Activated CD8-positive, alpha-beta memory T cell treated with anti-CD3 and anti-CD28 coated beads for 4 hours (primary cell): ENCODE measurements around the gene FIGN.

Experiments used
- DNase-seq, 2 donors: peaks; one replicate each; pipeline ENCODE4 v3.0.0-alpha.2; 2020; ENCODE audit warnings: low read depth in 2 of 2

Gene FIGN

GRCh38 chr2:163735685-163736432 is at the start of gene FIGN:
TSS of gene FIGN (minus strand) at chr2:163736008. CDS start at chr2:163734927, 1,081 bp downstream.
- DNase-seq = no peak

- no peak for DNase-seq
Observed at GRCh38 chr2:163785162-163785561, 49.4 kb upstream of the FIGN start.

GRCh38 chr2:163779970-163780597 is 44.3 kb upstream of the FIGN start:
- no peak for DNase-seq

GRCh38 chr2:163778045-163778781 is 42.4 kb upstream of the FIGN start:
- no peak for DNase-seq

- no peak for DNase-seq
Observed at GRCh38 chr2:163775304-163775703, 39.5 kb upstream of the FIGN start.

GRCh38 chr2:163774862-163775261 is 39.1 kb upstream of the FIGN start:
- DNase-seq = no peak

- no peak for DNase-seq
Observed at GRCh38 chr2:163773276-163773675, 37.5 kb upstream of the FIGN start.

- DNase-seq = no peak
Observed at GRCh38 chr2:163771596-163771995, 35.8 kb upstream of the FIGN start.

- no peak for DNase-seq
Observed at GRCh38 chr2:163768881-163769695, 33.3 kb upstream of the FIGN start.

GRCh38 chr2:163767097-163767496 is 31.3 kb upstream of the FIGN start:
- DNase-seq = no peak

- no peak for DNase-seq
Observed at GRCh38 chr2:163764566-163764965, 28.8 kb upstream of the FIGN start.

GRCh38 chr2:163759013-163759412 is 23.2 kb upstream of the FIGN start:
- DNase-seq = no peak

GRCh38 chr2:163757814-163758213 is 22.0 kb upstream of the FIGN start:
- DNase-seq = no peak

GRCh38 chr2:163756588-163756987 is 20.8 kb upstream of the FIGN start:
- DNase-seq = no peak

- DNase-seq = no peak
Observed at GRCh38 chr2:163755366-163755765, 19.6 kb upstream of the FIGN start.

- no peak for DNase-seq
Observed at GRCh38 chr2:163753726-163754125, 17.9 kb upstream of the FIGN start.

GRCh38 chr2:163752267-163752666 is 16.5 kb upstream of the FIGN start:
- no peak for DNase-seq

GRCh38 chr2:163751696-163752095 is 15.9 kb upstream of the FIGN start:
- no peak for DNase-seq

GRCh38 chr2:163748420-163748819 is 12.6 kb upstream of the FIGN start:
- no peak for DNase-seq

GRCh38 chr2:163741435-163741834 is 5.6 kb upstream of the FIGN start:
- DNase-seq = no peak

GRCh38 chr2:163737563-163737962 is 1.8 kb upstream of the FIGN start:
- no peak for DNase-seq

- no peak for DNase-seq
Observed at GRCh38 chr2:163737190-163737439, 1.3 kb upstream of the FIGN start.
